Measurements from ENCODE around the gene MRTFA.

Gene MRTFA

GRCh38 chr22:40406063-40406890 lies 230.2 kb downstream of the MRTFA start:
- no peak for DNase-seq

- DNase-seq: no peak
These were observed 231.1 kb downstream of the MRTFA start for GRCh38 chr22:40405178-40406062.

- no peak for DNase-seq
These were observed 232.0 kb downstream of the MRTFA start for GRCh38 chr22:40404251-40405177.

DNA sequence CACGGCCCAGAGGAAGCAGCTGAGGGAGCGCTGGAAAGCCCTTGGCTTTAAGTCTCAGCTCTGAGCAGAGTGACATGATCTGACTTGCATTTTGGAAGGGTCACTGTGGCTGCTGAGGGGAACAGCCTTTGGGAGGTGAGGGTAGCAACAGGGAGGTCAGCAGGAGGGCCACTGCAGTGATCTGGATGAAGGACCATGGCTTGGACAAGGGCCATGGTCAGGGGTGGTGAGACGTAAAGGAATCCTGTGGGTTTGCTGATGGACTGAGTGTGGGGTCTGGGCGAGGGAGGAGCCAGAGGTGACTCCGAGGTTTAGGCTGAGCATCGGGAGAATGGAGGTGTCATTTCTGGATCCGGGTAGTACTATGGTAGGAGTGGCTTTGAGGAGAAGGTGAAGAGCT lies 232.9 kb downstream of the MRTFA start:
- no peak for DNase-seq

DNA sequence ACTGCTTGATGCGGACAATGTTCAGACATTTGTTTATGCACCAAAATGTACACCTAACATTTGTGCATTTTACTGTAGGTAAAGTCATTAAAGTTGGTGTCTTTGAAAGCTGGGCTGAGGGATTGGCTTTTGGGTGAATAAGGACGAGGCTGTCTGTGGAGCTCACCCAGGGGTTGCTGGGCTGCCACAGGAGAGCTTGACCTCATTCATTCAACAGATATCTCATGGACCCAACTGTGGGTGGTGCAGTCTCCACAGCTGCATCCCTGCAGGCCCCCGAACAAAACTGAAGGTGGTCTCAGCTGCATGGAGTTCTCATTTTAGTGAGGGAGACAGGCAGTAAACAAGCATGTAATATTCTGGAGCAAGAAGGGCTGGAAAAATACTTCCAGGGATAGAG lies 233.4 kb downstream of the MRTFA start:
- no peak for DNase-seq

- no peak for DNase-seq
These were observed 234.5 kb downstream of the MRTFA start for GRCh38 chr22:40401981-40402406.

GRCh38 chr22:40401532-40401931 lies 235.0 kb downstream of the MRTFA start:
- no peak for DNase-seq

DNA sequence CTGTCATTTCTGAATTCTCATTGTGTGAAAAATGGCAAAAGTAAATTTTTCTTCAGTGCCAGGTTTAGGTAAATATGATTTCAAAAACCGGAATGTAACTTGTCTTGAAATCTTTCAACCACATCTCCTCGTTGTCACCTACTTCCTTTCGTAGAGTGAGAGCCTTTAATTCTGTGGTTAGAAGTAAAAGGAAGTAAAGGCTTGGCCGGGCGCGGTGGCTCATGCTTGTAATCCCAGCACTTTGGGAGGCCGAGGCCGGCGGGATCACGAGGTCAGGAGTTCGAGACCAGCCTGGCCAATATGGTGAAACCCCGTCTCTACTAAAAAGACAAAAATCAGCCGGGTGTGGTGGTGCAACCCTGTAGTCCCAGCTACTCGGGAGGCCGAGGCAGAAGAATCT lies 236.4 kb downstream of the MRTFA start:
- peak; percentile 71 for DNase-seq

- DNase-seq: no peak
These were observed 236.9 kb downstream of the MRTFA start for GRCh38 chr22:40399621-40400020.

- DNase-seq: no peak
These were observed 239.1 kb downstream of the MRTFA start for GRCh38 chr22:40397396-40397795.

DNA sequence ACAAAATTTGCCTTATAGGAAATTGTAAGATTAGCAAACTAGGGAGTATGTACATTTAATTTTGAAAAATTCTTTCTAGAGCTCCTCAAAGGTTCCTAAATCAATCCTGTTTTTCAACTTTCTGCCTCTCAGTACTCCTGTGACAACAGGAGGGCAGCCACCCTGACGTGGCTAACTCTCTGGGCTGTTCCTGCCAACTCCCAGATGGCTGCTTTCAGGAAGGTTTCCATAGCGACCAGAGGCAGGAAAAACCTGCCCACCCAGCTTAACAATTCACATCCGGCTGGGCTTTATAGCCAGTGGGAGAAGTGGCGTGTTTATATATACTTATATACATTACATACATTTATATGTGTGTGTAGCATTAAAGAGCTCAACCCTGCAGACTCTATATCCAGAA lies 239.6 kb downstream of the MRTFA start:
- DNase-seq: no peak

- DNase-seq: no peak
These were observed 240.9 kb downstream of the MRTFA start for GRCh38 chr22:40395607-40396006.

DNA sequence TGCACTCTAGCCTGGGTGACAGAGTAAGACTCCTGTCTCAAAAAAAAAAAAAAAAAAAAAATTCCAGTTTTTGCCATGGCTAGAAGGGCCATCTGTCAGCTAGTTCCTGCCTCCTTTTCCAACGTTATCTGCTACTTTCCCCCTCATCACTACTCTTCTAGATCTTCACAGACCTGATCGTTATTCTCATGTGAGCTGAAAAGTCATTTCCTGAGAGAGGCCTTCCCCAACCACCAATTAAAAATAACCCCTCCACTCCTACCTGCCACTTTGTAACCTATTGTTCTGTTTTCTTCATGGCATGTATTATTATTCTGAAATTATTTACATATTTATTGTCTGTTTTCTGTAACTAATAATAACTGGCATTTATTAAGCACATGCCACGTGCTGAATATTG lies 241.9 kb downstream of the MRTFA start:
- DNase-seq: no peak

- no peak for DNase-seq
These were observed 243.9 kb downstream of the MRTFA start for GRCh38 chr22:40392618-40393017.

GRCh38 chr22:40391417-40391816 lies 245.1 kb downstream of the MRTFA start:
- DNase-seq: no peak

DNA sequence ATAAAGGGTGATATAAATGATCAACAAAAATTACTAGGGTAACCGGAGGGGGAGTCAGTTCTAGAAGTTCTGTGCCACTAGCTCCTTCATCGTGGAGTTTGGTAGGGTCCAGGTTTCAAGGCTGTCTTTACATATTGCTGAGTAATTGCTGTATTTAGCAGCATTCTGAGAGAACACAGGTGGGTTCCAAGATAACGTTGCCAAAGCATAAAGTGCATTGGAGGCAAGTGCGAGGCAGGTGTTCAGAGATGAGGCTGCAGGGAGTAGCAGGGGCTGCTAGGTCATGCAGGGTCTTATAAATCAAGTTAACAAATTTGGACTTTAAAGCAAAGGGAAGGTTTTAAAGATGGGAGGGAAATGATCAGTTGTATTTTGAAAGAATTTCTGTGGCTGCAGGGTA lies 248.3 kb downstream of the MRTFA start:
- no peak for DNase-seq

DNA sequence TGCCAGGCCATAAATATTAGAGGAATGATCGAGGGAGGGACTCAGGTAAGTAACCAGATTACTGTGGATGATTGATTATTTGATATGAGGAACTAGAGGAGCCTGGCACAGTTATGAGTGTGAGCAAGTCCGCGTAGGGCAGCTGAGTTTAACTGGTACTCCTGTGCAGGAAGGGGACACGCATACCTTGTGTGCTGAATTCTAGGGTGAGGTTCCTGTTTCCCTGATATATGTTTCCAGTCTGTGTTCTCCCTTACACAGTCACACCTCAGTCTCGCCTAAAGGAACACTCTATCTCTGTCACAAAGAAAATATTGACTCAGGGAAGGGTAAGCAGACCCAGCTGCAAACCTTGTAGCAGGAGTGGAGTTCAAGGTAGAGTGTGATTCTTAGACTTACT lies 248.8 kb downstream of the MRTFA start:
- no peak for DNase-seq

GRCh38 chr22:40385036-40385782 lies 251.3 kb downstream of the MRTFA start:
- DNase-seq: peak; percentile 42

GRCh38 chr22:40383905-40384304 lies 252.6 kb downstream of the MRTFA start:
- peak; percentile 30 for DNase-seq

DNA sequence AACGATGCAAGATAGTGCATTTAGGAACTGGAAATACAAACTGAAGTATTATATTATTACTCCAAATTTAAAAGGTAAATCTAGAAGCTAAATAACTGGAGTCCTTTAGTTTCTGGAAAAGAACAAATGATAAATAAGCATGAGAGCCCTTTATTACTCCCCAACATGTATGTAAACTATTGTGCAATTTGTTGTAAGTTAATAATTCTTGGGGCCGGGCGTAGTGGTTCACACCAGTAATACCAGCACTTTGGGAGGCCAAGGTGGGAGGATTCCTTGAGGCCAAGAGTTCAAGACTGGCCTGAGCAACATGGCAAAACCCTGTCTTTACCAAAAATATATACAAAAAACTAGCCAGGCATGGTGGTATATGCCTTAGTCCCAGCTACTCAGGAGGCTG lies 255.1 kb downstream of the MRTFA start:
- DNase-seq: no peak

DNA sequence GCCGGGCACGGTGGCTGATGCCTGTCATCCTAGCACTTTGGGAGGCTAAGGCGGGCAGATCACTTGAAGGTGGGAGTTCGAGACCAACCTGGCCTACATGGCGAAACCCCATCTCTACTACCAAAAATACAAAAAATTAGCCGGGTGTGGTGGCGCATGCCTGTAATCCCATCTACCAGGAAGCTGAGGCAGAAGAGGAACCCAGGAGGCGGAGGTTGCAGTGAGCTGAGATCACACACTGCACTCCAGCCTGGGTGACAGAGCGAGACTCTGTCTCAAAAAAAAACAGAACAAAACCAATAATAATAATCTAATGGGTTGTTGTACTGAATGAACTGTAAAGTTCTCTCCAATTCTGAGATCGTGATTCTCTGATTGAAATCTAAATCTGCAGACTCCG lies 258.1 kb downstream of the MRTFA start:
- DNase-seq: peak; percentile 48

DNA sequence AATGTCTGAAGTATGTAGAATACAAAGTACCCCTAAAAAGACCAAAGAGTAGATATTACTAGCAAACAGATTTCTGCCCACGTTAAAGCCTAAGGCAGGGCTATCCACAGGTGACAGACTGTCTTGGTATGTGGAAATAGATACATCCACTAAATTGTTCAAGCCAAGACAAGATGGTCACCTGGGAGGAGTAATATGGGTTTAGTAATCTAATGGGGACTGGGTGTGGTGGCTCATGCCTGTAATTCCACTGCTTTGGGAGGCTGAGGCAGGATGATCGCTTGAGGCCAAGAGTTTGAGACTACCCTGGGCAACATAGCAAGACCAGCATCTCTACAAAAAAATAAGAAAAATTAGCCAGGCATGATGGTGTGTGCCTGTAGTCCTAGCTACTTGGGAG lies 258.6 kb downstream of the MRTFA start:
- DNase-seq: no peak
